ENCODE measurements around the gene FAF1.

- no peak for TF ChIP-seq CTCF (IDR thresholded peaks at IDR 0.05)
- TF ChIP-seq POLR2A (IDR thresholded peaks at IDR 0.05), result no peak
- no peak for TF ChIP-seq EP300 (IDR thresholded peaks at IDR 0.05)
Observed at GRCh38 chr1:50992532-50993318, 32.7 kb upstream of the FAF1 start.

All from ovary (tissue), 3 donors.